ENCODE data around the gene TLCD1.
A peak's percentile ranks its signal among the peaks of the same experiment; 100 is the strongest.
"Not testable (repeated sequence)": the region's sequence is repeated elsewhere in the genome, so short reads cannot be mapped to it uniquely, and the experiment has no call there.

The TLCD1 gene

DNA sequence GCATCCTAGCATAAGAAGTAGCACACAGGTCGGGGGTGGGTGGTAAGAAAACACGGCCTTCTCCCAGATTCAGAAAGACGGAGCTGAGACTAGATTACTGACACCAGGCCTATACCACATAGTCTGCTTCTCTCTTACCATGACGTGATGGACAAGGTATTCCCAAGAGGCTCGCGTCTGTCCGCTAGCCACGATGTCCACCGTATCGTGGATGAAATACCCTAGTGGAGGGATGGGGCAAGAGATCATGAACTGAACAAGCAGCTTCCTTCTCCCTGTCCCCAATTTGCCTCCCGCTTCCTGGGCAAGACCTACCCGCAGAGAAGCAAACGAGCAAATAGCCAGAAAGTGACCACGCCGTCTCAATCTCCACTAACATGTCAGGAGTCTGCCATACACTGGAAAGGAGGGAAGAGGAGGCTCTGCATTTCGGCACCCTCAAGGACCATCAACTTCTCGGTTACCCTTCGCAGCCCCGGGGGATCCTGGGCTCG is 820 bp downstream of the TLCD1 start:
- H3K4me3 ChIP-seq (ENCODE audit: low read length), result peak overlapping the region; percentile 70
- DNase-seq (ENCODE audit: low read depth), result peak; percentile 61
- TF ChIP-seq, protein P1, sequence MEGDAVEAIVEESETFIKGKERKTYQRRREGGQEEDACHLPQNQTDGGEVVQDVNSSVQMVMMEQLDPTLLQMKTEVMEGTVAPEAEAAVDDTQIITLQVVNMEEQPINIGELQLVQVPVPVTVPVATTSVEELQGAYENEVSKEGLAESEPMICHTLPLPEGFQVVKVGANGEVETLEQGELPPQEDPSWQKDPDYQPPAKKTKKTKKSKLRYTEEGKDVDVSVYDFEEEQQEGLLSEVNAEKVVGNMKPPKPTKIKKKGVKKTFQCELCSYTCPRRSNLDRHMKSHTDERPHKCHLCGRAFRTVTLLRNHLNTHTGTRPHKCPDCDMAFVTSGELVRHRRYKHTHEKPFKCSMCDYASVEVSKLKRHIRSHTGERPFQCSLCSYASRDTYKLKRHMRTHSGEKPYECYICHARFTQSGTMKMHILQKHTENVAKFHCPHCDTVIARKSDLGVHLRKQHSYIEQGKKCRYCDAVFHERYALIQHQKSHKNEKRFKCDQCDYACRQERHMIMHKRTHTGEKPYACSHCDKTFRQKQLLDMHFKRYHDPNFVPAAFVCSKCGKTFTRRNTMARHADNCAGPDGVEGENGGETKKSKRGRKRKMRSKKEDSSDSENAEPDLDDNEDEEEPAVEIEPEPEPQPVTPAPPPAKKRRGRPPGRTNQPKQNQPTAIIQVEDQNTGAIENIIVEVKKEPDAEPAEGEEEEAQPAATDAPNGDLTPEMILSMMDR (IDR thresholded peaks at IDR 0.05; ENCODE audit: insufficient read depth, low read depth, low read length, missing control alignments), result peak; percentile 17

DNA sequence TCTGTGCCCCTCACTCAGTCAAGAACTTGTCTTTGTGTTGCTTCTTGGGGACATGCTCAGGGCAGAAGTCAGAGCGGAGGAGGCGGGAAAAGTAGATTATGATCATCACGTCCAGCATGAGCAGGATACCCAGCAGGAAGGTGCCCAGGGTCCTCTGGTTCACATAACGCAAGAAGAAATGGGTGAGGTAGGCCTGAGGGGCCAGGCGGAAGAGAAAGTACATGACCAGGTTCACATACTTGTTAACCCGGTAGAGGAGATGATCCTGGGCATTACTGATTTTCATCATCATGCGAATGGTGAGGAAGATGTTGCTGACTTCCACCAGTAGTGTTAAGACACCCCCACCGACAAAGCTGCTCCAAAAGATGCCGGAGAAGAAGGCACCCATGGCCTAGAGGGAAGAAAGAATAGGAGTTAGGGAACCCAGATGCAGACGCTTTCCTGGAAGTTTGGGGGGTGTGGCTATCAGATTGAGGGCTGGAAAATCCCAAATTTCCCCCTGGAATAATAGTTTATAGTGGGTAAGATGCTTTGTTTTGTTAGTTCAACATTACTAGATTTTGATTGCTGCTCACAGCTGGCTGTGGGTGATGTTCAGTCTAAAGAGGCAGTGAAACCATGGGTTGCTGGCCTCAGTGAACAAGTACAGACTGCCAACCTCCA is 1.4 kb downstream of the TLCD1 start:
- TF ChIP-seq, protein P1 (IDR thresholded peaks at IDR 0.05; ENCODE audit: insufficient read depth, low read depth, low read length, missing control alignments), result no peak
- DNase-seq (ENCODE audit: low read depth), result peak; percentile 22
- peak overlapping the region; percentile 70 for H3K4me3 ChIP-seq (ENCODE audit: low read length)

DNA sequence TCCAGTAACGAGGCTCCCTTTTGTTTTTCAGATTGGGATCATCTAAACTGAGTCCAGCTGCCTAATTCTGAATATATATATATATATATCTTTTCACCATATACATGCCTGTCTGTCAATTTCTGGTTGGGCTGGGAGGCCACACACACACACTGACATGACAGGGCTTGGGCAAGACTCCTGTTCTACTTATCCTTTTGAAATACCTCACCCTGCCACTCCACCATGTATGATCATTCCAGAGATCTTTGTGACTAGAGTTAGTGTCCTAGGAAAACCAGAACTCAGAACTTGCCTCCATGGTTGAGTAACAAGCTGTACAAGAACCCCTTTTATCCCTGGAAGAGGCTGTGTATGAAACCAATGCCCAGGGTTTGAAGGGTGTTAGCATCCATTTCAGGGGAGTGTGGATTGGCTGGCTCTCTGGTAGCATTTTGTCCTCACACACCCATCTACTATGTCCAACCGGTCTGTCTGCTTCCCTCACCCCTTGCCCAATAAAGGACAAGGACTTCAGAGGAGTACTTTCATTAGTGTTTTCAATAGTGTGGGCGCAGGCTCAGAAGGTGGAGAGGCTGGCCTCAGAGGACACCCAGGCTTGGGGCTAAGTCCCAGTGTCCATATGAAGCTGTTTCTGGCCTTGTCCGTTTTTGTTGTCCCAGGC is 2.1 kb downstream of the TLCD1 start:
- peak; percentile 51 for DNase-seq (ENCODE audit: low read depth)
- H3K4me3 ChIP-seq (ENCODE audit: low read length), result not testable (repeated sequence)

DNA sequence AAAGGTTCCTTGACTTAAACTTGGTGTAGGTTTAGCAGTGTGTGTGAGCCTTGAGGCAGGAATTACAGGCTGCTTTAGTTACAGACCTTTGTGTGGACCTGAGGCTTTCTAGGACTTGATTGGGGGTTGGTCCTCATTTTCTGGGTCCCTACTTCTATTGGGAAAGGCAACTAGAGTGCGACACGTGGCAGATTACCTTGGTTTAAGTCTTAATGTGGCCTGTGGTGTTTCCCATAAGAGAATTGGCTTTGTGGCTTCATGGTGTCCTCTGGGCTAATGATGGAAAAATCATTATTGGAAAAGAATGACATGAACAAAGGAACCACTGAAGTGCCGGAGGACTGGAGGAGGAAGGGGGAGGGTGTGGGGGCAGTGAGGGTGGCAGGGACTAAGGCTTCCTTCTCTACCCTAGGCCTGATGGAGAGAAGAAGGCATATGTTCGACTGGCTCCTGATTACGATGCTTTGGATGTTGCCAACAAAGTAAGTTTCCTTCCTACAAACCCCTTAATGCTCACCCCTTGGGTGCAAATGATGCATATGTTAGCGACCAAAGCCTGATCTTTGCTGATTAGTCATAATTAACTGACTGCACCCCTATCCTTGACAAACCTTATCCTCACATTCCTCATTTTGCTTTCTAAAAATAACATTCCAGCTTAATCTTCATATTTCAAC is 2.7 kb downstream of the TLCD1 start:
- TF ChIP-seq, protein P1 (IDR thresholded peaks at IDR 0.05; ENCODE audit: insufficient read depth, low read depth, low read length, missing control alignments), result no peak
- DNase-seq (ENCODE audit: low read depth), result no peak
- no peak overlapping the region for H3K4me3 ChIP-seq (ENCODE audit: low read length)

DNA sequence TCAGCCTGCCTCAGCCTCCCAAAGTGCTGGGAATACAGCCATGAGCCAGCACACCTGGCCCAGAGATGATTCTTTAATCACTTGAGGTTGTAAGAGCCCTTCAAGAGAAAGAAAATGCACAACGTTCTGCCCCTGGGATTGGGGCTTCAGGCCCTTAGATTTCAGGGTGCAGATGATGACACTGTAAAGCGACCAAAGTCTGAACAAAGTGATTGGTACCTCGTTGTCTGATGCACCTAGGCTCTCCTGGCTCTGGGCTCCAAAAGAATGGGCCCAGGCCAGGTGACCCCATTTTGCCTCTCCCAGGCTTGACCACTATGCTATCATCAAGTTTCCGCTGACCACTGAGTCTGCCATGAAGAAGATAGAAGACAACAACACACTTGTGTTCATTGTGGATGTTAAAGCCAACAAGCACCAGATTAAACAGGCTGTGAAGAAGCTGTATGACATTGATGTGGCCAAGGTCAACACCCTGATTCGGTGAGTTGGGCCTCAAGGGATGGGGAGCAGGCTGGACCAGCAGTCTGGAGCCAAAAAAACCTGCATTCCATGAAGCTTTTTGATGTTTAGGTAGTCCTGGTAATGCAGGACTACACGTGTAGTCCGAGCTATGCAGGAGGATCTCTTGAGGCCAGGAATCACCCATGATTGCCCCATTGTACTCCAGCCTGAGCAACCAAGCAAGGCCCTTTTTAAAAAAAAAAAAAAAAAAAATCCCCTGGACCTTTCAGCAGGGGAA is 3.4 kb downstream of the TLCD1 start:
- TF ChIP-seq, protein P1 (IDR thresholded peaks at IDR 0.05; ENCODE audit: insufficient read depth, low read depth, low read length, missing control alignments), result no peak
- DNase-seq (ENCODE audit: low read depth), result no peak
- peak overlapping the region; percentile 25 for H3K4me3 ChIP-seq (ENCODE audit: low read length)

DNA sequence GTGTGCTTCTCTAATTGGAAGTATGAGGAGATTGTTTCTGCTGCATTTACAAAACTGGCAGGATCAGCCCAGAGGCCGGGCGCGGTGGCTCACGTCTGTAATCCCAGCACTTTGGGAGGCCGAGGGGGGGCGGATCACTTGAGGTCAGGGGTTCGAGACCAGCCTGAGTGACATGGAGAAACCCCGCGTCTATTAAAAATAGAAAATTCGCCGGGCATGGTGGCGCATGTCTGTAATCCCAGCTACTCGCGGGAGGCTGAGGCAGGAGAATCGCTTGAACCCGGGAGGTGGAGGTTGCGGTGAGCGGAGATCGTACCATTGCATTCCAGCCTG is 5.1 kb downstream of the TLCD1 start:
- peak overlapping the region; percentile 99 for H3K4me3 ChIP-seq (ENCODE audit: low read length)
- DNase-seq (ENCODE audit: low read depth), result not testable (repeated sequence)

DNA sequence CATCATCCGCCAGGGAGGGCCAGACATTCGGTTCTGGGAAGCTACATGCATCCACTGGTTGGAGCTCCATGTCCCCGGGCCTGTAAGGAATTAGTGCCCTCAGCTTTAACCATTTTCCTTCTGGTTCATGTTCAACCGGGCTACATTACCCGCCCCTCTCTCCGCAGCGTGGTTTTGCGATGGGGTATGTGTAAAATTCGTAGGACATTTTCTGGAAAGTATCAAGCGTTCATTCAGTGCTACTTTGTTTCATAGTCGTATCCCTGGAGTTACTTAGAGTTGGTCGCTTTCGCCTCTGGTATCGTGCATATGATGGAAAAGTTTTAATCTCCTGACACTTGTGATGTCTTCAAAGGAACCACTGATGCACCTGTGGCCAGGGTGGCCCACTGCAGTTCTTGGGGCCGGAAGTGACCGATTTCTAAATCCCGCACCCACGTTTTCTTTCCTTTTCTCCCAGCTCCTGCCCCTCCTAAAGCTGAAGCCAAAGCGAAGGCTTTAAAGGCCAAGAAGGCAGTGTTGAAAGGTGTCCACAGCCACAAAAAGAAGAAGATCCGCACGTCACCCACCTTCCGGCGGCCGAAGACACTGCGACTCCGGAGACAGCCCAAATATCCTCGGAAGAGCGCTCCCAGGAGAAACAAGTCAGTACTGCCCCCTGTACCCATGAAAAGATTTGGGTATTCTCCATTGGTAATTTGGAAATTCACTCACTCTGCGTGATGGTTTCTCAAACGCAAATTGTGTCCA is 5.6 kb downstream of the TLCD1 start:
- DNase-seq (ENCODE audit: low read depth), result no peak
- H3K4me3 ChIP-seq (ENCODE audit: low read length), result peak overlapping the region; percentile 99
- TF ChIP-seq, protein P1 (IDR thresholded peaks at IDR 0.05; ENCODE audit: insufficient read depth, low read depth, low read length, missing control alignments), result no peak
